HG02759 (cell line): ENCODE results near the gene THSD4.

ENCODE experiments used
- ATAC-seq: cut with Tn5 transposase; IDR thresholded peaks from one replicate; pipeline ENCODE4 v1.9.1; 2021; ENCODE audit warnings: mild to moderate bottlenecking, moderate library complexity; ENCODE audit not compliant: unreplicated experiment

THSD4 gene

DNA sequence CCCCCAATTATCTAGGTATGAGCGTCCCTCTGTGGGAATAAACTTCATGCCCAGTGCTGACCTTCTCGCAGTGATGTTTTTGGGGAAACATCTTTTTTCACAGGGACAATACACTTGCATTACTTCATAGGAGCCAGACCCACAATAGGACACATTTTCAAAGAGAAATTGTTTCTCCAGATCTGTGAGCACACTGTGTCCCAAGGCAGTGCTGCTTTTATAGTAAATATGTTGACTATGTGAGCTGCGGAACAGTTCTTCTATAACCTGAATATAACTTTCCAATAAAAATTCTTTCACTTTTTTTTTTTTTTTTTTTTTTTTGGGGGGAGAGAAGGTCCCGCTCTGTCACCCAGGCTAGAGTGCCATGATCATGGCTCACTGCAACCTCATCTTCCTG lies 17.4 kb upstream of the THSD4 start:
- ATAC-seq: no peak

DNA sequence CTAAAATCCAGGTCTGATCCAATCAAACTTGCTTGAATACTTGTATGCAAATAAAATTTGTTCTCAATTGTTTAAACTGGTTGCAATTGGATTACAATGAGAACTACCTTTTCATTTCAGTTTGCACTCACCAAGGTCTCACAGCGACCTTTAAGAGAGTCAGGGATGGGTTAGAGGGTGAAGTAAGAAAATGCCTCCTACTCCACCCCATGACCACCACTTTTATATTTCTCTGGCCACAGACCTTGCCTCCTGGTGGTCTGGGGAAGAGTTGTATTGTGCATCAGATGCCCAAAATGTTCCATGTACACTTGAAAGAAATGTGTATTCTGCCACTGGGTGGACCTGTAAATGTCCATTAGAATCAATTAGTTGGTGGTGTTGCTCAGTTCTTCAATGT lies 16.4 kb upstream of the THSD4 start:
- no peak for ATAC-seq

DNA sequence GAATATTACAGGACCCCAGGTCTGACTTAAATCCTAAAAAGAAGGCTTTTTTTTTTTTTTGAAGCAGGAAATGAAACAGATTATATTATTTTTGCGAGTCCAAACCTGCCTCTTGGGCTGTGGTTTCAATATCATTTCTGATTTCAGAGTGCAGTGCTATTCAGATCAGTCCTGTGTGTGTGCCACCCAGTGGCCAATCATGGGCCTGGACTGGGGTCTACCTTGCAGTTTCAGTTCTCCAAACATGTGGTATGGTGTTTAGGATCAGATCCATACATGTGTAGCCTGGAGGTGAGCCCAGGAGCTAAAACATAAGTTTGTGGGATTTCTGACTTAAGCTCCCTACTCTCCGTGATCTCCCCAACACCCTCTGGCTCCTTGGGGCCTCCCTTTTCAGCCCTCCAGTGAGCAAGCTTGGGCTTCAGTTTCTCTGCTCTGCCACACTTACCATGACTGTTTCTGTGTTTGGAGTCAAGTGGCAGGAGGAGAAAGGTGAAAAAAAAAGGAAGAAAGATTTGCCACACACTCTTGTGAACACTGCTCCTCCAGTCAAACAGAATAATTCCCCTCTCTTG lies 12.1 kb upstream of the THSD4 start:
- ATAC-seq: peak; percentile 49

DNA sequence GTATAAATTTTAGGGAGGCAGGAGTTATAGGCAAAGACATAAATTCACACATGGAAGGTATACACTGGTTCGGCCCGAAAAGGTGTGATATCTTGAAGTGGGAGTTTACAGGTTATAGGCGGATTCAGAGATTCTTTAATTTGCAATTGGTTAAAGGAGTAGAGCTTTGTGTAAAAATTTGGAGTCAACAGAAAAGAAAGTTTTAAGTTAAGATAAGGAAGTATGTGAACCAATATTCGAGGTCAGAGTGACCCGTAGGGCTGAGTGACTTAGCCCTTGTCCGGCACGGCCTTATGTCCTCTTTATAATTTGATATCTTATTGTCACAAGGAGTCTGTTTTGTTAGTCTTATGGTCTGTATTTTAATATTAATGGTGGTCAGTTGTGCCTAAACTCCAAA lies 10.6 kb upstream of the THSD4 start:
- no peak for ATAC-seq

DNA sequence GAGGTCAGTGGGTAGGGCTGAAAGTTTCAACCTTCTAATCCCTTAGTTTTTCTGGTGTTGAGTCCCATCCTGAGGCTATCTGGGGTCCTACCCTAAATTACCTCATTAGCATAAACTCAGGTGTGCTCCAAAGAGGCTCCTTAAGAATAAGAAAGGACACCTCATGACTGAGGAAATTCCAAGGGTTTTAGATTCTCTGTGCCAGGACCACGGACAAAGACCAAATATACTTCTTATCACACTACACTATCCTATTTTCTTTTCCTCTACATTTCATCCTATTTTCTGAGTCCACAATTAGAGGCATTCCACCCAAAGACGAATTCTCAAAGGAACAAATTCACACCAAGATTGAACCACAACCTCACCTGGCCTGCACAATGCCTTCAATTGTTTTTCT lies 9.8 kb upstream of the THSD4 start:
- ATAC-seq: no peak

DNA sequence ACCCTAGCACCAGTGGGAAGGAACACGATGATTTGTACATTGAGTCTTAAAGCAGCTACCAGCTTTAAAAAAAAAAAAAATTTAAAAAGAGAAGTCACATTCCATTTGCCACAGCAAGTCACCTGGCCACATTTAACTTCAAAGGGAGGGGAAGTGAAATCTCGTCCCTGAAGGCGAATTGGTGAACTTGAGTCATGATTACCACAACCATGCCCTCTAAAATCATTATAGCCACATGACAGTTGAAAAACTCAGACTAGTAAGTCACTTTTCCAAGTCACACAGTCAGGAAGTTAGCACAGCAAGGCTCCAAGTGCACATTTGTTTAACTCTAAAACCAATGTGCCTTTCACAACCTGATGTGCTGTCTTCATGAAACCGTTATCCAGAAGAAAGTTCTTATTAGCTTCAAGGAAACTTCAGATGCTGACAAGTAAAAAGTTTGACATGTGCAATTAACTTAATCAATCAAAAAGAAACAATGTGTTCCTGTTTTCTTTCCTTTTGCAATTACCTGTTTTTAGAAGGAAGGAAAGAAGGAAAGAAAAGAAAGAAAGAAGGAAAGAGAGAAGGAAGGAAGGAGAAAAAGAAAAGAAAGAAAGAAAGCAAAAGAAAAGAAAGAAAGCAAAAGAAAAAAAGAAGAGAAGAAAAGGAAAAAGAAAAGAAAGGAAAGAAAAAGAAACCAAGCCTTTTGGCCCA lies 8.3 kb upstream of the THSD4 start:
- ATAC-seq: no peak

DNA sequence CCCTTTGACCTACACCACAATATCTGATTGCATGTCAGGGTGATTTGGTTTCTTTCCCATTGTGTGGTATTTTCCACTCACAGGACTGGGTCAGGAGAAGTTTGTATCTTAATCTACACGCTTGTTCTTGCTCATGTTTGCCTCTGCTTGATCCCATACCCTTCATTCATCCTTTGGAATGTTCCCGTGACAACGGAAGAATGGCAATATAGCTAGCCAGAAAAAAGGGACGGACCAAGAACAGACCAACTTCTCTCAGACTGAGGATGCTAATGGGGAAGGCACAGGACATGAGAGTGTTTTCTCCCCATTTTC lies 7.8 kb upstream of the THSD4 start:
- ATAC-seq: no peak

DNA sequence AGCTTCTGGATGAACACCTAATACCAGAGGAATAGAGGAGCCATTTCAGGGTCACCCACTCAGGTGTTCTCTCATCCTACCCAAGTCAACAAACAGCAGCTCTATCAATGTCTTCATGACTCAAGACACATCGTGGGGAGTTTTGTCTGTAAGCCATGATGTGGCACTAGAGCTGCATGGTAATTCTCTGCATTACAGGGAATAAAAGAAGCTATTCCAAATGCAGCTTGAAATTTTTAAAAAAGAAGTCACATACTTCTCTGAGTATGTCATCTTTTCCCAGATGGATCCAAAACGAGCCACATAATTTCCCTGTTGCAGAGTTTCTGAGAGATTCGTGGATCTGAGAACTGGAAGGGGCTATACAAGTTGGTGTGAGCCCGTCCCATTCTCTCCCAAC lies 6.1 kb upstream of the THSD4 start:
- no peak for ATAC-seq

DNA sequence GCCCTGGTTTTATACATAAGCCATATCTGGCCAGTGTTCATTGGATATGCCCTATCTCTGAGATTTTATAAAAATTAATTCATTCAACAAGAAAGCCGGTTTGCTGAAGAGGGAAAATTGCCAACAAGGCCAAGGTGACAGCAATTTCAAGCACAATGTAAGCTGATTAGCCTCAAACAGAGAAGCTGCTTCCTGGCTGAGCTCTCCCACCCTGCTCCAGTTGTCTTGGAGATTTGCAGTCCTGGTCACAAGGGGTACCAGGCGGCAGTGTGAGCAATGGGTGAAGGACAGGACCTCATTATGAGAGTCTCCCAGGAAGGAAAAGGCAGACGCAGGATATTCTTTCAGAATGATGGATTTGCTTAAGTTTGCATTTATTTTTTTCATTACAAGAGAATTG lies 5.4 kb upstream of the THSD4 start:
- ATAC-seq: no peak

DNA sequence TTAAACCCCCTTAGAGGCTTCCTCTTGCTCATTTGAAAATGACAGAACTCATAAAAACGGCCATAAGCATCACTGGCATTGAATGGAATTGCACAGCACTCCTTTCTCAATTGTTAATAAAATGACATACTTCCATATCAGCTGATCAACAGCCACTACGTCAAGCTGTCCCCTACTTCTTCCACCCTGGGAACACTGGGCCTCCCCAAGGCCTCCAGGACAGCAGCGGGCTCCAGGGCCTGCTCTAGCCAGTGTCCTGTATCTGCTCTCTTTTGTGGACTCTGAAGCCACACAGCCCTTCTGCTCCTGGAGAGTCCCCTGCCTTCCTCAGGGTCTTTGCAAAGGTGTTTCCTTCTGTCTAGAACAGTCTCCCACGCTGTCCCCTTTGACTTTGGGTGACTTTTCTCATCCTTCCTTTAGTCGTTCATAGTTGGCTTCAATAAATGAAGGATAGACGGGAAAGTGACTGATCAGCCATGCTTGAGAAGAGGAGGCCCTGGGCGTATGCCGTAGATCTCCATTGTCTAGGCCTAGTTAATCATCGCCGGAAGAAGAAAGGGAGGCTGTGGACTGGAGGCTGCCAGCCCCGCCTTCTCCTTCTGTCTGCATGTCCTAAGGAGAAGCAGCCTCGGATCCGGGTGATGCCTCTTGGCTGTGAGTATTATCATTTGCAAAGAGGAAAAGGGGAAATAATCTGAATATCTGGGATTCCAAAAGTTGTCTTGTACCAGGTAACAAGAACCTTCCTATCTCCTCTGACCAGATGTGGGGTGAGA lies 4.7 kb upstream of the THSD4 start:
- ATAC-seq: no peak

DNA sequence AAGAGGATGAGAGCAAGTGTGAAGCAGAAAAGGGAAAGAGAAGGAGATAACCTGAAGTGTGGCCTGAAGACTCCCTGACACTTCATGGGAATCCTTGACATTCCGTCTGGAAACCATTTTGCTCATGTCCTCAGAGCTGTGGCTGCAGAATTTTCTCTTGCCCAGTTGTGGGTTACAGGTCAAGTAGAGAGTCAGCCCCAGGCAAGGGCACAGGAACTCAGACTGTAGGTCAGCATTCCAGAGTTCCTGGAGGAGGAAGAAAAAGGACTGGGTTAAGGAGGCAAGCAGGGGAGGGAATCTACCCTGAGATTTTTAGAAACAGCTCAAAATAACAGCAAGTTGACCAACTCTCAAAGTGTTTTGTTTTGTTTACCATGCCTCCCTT lies 4.1 kb upstream of the THSD4 start:
- no peak for ATAC-seq

DNA sequence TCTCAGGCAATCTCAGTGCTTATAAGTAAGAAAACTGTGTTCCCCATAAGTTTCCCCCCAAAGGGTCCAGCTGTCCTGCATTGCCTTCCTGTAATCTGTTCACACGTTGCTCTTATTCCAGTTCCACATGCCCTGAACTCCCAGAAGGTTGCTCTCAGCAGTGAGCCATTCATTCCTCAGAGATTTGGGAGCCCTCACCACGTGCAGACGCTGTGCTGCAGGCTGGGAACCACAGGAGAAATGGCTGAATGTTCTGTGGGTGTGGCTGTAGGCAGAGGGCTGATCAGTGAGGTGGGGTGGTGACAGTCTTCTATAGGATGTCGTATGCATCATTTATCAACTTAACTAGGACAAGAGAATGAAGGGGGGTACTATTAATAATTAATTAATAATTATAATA lies 3.3 kb upstream of the THSD4 start:
- ATAC-seq: no peak

DNA sequence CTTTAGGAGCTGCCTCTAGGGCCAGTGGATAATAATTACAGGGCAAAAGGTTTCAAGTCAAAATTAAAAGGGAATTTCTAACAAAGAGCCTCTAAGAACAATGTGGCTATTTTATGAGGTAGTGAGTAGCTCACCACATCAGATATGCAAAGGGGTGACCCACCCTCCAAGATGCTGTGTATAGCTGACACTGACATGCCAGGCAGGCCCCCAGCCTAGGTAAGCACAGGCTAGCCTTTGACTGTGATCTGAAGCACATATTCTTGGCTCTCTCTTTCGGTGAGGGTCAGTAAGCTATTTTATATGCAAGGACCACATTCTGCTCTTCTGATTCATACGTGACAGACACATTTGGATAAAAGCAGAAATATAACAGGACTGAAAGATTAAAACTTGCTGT lies 2.8 kb upstream of the THSD4 start:
- no peak for ATAC-seq

DNA sequence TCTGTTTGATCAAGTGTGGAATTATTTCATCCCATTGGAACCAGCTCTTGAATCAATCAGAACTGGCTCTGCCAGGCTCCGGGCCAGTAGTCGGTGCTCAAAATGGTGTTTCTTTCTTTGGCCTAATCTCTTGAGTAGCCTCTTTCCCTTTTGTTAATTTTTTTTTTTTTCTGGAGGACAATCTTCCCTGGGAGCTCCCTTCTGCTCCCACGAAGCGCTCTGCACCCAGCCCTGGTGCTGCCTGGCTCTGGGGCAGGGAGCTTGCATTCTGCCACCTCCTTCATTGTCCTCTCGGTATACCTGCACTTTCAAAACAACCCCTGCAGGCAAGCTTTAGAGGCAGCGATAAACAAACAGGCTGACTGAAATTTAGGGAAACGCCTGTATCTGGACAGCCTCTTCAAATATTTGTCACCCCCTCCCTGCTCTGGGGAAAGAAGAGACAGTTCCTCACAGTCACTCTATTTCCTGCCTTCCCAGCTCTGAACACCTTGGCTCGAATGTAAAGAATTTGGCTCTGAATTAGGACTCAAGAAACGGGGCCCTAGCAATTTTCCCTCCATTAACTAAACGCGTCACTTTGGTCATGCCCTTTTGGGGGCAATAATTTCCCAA lies 1.1 kb upstream of the THSD4 start:
- no peak for ATAC-seq

DNA sequence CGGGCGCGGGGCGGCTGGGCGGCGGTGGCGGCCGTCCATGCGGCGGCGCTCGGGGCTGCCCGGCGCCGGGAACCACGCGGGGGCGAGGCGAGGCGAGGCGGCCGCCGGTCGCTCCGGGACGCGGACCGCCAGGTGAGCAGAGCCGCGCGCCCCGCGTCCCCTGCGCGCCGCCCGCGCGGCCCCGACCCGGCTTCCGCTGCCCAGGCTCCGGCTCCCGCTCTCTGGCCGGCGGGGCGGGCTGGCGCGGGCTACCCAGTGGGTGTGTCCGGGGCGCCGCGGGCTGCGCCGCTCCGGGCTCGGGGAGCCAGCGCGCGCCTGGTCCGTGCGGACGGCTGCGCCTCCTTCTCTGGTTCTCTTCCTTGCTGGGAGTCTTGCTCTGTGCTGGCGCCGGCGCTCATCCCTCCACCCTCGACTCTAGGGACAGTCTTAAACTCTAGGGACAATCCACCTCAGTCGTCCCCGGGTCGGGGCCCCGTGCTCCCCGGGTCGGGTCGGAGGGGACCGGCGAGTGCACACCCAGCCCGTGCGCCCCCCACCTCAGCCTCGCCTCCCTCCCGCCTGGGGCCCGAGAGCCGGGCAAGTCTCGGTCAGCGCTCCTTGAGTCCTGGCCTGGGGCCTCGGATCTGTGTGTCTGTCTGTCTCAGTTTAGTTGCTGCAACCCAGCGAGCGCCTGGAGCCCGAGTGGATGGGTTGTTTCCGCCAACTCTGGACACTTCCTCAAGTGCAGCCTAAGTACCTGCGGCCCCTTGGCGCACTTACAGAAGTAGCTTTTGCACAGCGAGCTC lies 488 bp downstream of the THSD4 start:
- peak; percentile 53 for ATAC-seq

DNA sequence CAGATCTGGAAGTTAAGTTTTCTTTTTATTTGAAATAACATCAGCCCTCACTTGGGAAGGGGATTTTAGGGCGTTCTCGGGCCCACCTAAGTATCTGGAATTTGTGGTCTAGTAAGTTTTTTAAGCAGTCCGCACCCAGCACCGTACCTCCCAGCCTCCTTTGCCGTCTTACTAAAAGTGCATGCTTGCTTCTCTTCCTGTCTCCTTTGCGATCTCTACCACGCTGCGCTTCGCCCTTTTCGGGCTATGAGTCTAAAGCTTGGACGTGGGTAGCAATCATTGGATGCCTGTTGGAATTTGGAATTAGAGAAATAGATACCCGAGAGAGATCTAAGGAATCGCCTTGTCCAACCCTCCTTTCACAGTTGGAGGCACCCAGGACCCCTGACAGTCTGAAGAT lies 1.1 kb downstream of the THSD4 start:
- no peak for ATAC-seq

DNA sequence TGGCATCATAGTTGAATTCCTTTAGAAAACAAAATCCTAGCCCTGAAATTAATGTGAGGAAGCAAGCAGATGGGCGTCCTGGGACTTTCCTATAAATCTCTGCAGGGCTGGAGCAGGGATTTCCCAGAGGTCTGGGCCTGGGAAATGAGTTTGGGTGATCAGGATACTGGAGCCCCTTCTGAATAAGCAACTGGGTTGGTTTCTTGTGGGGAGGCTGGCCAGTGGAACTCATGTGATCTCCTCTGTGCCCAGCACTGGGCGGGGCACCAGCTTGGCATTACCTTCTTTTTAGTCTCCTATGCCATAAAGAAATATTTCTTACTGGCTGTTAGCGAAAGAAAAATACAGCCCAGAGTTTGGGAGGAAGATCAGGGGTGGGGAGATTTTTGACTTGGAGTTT lies 1.7 kb downstream of the THSD4 start:
- no peak for ATAC-seq

DNA sequence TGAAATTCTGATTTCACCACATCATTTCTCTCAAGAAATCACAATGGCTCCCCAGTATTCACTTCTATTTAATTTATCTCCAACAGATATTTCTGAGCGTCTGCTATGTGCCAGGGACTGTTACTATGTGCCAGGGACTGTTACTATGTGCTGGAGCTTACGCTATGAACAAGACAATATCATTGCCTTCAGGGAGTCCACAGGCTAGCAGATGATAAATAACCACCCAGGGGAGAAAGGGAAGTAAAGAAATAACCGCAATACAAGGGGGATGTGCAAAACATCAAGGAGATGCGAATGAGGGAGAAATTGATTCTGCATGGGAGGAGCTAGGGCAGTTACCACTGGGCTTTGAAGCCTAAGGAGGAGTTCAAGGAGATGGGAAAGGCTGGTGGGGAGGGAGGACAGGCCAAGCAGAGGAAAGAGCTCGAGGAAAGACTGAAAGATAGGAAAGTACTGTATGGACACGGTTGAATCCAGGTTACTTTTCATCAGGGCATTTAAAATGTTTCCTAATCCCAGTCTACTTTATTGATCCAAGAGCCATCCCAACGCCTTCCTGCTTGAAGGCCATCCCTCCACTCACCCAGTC lies 2.5 kb downstream of the THSD4 start:
- no peak for ATAC-seq

DNA sequence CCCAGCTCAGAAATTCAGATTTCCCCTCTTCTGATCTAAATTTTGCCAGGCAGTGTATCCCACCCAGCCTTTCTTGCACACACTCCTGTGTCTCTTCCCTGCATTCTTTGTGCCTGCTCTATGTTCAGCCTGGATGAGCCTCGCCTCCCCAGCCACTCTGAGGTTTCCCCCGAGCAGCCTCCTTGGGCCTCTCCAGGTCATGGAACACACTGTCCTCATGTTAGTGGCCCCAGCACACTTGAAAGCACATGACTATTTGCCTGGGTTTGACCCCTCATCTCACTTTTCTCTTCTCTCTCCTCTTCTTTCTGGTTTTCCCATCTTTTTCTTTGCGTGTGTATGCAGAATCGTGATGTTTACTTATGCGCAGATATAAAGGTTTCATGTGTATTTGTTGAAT lies 3.1 kb downstream of the THSD4 start:
- ATAC-seq: no peak

DNA sequence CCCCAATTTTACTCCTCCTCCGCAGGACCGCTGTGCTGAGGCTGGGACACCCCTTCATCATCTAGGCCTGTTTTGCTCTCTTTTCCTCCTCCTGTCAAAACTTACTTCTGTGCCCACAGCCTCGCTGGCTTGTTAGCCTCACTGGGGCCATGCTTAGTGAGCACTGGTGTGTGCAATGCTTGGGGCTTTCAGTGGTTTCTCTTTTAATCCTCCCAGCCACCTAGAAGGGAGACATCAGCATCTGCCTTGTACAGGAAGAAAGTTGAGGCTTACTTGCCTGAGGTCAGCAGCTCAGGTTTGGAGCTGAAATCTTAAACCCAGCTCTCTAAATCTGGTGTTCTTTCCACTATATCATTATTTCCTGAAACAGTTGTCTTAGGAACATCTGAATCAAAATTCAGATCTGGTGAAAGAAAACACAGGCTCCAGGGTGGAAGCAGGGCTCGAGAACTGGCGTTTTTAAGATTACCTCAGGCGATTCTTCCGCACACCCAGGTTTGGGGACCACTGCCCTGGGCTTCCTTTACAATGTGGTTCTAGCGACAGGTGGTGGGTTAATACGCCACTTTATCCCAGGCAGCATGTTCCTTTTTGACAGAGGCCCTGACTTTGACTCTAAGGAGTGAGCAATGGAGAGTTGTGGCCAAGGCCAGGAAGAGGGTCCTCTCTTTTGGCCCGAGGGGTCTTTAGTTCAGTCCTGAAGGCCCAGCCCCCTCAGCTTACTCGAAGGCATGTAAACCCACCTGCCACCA lies 3.8 kb downstream of the THSD4 start:
- ATAC-seq: no peak
